CD14-positive monocyte (primary cell): ENCODE results near the gene CELF5. TPM values are rescaled to one million over a fixed set of nuclear protein-coding genes. Genes with fewer than 3 reads are reported as not detected.

Source experiments
- DNase-seq, 3 donors: peaks; one replicate each; pipeline ENCODE4 v3.0.0-alpha.2; 2011 to 2022
- H2AFZ ChIP-seq: 2 replicates; pipeline ENCODE4 v1.6.0; 2012; ENCODE audit warnings: mild to moderate bottlenecking, low read depth, low read length, inconsistent platforms; ENCODE audit not compliant: insufficient read depth, poor library complexity, severe bottlenecking
- H3K27ac ChIP-seq, 2 donors: 1 replicate in 1 of 2; 2 replicates in 1 of 2; pipeline ENCODE4 v1.5.1; 2012 to 2013; ENCODE audit warnings: low read length in 2 of 2, control low read depth in 1 of 2, inconsistent platforms in 1 of 2, low read depth in 1 of 2, mild to moderate bottlenecking in 1 of 2
- H3K27me3 ChIP-seq, 2 donors: one replicate each; pipeline versions ENCODE4 v1.6.0 to v1.6.1; 2011 to 2013; ENCODE audit warnings: low read length in 2 of 2; ENCODE audit not compliant: control insufficient read depth in 2 of 2, insufficient read depth in 2 of 2
- H3K36me3 ChIP-seq, 2 donors: replicated peaks in 1 of 2; 1 replicate in 1 of 2; 2 replicates in 1 of 2; pipeline versions ENCODE4 v1.5.1 to v1.6.1; 2012 to 2013; ENCODE audit warnings: low read length in 2 of 2, control low read depth in 1 of 2, inconsistent platforms in 1 of 2, mild to moderate bottlenecking in 1 of 2; ENCODE audit not compliant: insufficient read depth in 2 of 2, control insufficient read depth in 1 of 2
- H3K4me1 ChIP-seq, 2 donors: 1 replicate in 1 of 2; 2 replicates in 1 of 2; pipeline versions ENCODE4 v1.5.1 to v1.6.1; 2012 to 2013; ENCODE audit warnings: low read length in 2 of 2, control low read depth in 1 of 2, inconsistent platforms in 1 of 2, mild to moderate bottlenecking in 1 of 2, moderate library complexity in 1 of 2; ENCODE audit not compliant: insufficient read depth in 2 of 2, control insufficient read depth in 1 of 2
- H3K4me2 ChIP-seq: replicated peaks from 2 replicates; pipeline ENCODE3; 2012; ENCODE audit warnings: low read length, moderate library complexity, mild to moderate bottlenecking; ENCODE audit not compliant: poor library complexity, severe bottlenecking; ENCODE audit errors: extremely low read depth
- H3K4me3 ChIP-seq, 3 experiments: fragments of 200-600 bp in 1 of 3; sonication (generic) in 1 of 3; replicated peaks in 1 of 3; 1 replicate in 2 of 3; 2 replicates in 1 of 3; pipeline ENCODE4 v1.5.1; 2011 to 2013; ENCODE audit warnings: low read length in 3 of 3, mild to moderate bottlenecking in 3 of 3, control low read depth in 2 of 3, low read depth in 2 of 3, inconsistent platforms in 1 of 3, moderate library complexity in 1 of 3
- H3K79me2 ChIP-seq: 2 replicates; pipeline ENCODE4 v1.6.0; 2012; ENCODE audit warnings: mild to moderate bottlenecking, control low read depth, inconsistent platforms, low read length, moderate library complexity; ENCODE audit not compliant: insufficient read depth
- H3K9ac ChIP-seq: 2 replicates; pipeline ENCODE4 v1.6.0; 2017; ENCODE audit warnings: low read length, mild to moderate bottlenecking; ENCODE audit not compliant: insufficient read depth, poor library complexity, severe bottlenecking
- H3K9me3 ChIP-seq, 2 donors: replicated peaks in 1 of 2; 1 replicate in 1 of 2; 2 replicates in 1 of 2; pipeline versions ENCODE4 v1.5.1 to v1.6.1; 2012 to 2013; ENCODE audit warnings: low read length in 2 of 2, control low read depth in 1 of 2; ENCODE audit not compliant: control insufficient read depth in 1 of 2, insufficient read depth in 1 of 2
- H4K20me1 ChIP-seq: 2 replicates; pipeline ENCODE4 v1.6.0; 2012; ENCODE audit warnings: mild to moderate bottlenecking, low read length, control low read depth, moderate library complexity; ENCODE audit not compliant: insufficient read depth
- H3K27ac Mint-ChIP-seq, 7 donors: one replicate each; pipeline ENCODE4 v1.8.0; 2020; ENCODE audit warnings: mild to moderate bottlenecking in 7 of 7, mixed read lengths in 7 of 7, moderate library complexity in 6 of 7, inconsistent platforms in 2 of 7
- H3K27me3 Mint-ChIP-seq, 3 donors: one replicate each; pipeline ENCODE4 v1.8.0; 2021 to 2022; ENCODE audit warnings: low read depth in 3 of 3, mild to moderate bottlenecking in 3 of 3, mixed read lengths in 3 of 3, moderate library complexity in 3 of 3, inconsistent platforms in 1 of 3
- H3K36me3 Mint-ChIP-seq, 2 donors: one replicate each; pipeline ENCODE4 v1.8.0; 2020; ENCODE audit warnings: mixed read lengths in 2 of 2, inconsistent platforms in 1 of 2, mild to moderate bottlenecking in 1 of 2
- H3K4me1 Mint-ChIP-seq: one replicate; pipeline ENCODE4 v1.8.0; 2020; ENCODE audit warnings: mild to moderate bottlenecking, mixed read lengths
- H3K4me3 Mint-ChIP-seq, 2 donors: one replicate each; pipeline ENCODE4 v1.8.0; 2020; ENCODE audit warnings: mild to moderate bottlenecking in 2 of 2, mixed read lengths in 2 of 2, moderate library complexity in 1 of 2
- H3K9me3 Mint-ChIP-seq, 7 donors: one replicate each; pipeline ENCODE4 v1.8.0; 2020 to 2022; ENCODE audit warnings: mixed read lengths in 7 of 7, mild to moderate bottlenecking in 6 of 7, moderate library complexity in 6 of 7, inconsistent platforms in 2 of 7
- WGBS: methylation state at CpG from one replicate; pipeline ENCODE4 v1.1.5; 2013; ENCODE audit warnings: missing lambda C conversion rate; ENCODE audit not compliant: insufficient coverage; 5-methylcytosine and 5-hydroxymethylcytosine counted together
- intact Hi-C, 2 donors: fragments of 100-400 bp; cut with micrococcal nuclease; formaldehyde crosslinking; loops; one replicate each; pipeline versions ENCODE4 v1.15.0 to v1.15.1; 2023
- polyA plus RNA-seq, 3 donors: library from polyadenylated mRNA; depleted of rRNA in 1 of 3; unstranded in 2 of 3; stranded (reverse) in 1 of 3; fragments of 300-500 nt in 2 of 3; fragments of >200 nt in 1 of 3; fragmentation: Illumina TruSeq in 2 of 3; gene quantifications; 1 replicate in 2 of 3; 2 replicates in 1 of 3; pipeline ENCODE4 v1.2.3, GENCODE V29; 2012 to 2021
- TF ChIP-seq, protein P1 (sequence below): fragments of 200-600 bp; IDR thresholded peaks from one replicate; pipeline ENCODE4 v1.8.0; 2022; ENCODE audit warnings: antibody characterized with exemption, mild to moderate bottlenecking

CELF5 gene
- polyA plus RNA-seq, 3 donors: not detected

DNA sequence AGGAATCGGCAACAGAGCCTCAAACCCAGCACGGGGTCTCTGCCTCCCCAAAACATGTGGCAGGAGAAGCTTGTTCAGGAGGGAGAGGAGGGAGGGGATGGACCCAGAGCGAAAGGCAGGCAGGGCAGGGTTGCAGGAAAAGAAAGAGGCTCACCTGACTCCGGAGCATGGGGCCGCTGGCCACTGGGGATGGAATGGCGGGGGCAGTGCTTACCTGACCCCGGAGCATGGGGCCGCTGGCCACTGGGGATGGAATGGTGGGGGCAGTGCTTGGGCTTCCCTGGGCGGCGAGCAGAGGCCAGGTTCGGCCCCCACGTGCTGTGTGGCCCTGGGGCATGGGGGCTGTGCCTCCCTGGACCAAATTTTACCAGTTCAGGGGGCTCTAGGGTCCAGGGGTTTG lies 13.3 kb upstream of the CELF5 start:
- Histone ChIP-seq H3K36me3 (peaks cover 31 to 32% of the 10 kb centered on the region in 2 donors), H2AFZ (no peak overlapping the region), H3K4me2 (no peak overlapping the region), H4K20me1 (peaks cover 8% of the 10 kb centered on the region), H3K27me3 (no peaks in the 10 kb centered on the region), H3K9ac (no peak overlapping the region), H3K27ac (no peak overlapping the region), H3K4me1 (no peaks in the 10 kb centered on the region), H3K79me2 (no peaks in the 10 kb centered on the region), H3K4me3 (no peak overlapping the region), H3K9me3 (no peaks in the 10 kb centered on the region)
- TF ChIP-seq, protein P1, sequence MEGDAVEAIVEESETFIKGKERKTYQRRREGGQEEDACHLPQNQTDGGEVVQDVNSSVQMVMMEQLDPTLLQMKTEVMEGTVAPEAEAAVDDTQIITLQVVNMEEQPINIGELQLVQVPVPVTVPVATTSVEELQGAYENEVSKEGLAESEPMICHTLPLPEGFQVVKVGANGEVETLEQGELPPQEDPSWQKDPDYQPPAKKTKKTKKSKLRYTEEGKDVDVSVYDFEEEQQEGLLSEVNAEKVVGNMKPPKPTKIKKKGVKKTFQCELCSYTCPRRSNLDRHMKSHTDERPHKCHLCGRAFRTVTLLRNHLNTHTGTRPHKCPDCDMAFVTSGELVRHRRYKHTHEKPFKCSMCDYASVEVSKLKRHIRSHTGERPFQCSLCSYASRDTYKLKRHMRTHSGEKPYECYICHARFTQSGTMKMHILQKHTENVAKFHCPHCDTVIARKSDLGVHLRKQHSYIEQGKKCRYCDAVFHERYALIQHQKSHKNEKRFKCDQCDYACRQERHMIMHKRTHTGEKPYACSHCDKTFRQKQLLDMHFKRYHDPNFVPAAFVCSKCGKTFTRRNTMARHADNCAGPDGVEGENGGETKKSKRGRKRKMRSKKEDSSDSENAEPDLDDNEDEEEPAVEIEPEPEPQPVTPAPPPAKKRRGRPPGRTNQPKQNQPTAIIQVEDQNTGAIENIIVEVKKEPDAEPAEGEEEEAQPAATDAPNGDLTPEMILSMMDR: no peak
- Mint-ChIP-seq H3K4me1 (no peaks in the 10 kb centered on the region), H3K27ac (no peak overlapping the region), H3K36me3 (peaks cover 13 to 33% of the 10 kb centered on the region in 2 donors), H3K9me3 (no peaks in the 10 kb centered on the region), H3K4me3 (no peak overlapping the region), H3K27me3 (peaks cover 0 to 2% (median 2%) of the 10 kb centered on the region in 3 donors)
- no peak for DNase-seq
- 79% methylated on average over 10 of the region's 12 CpGs for WGBS
- intact Hi-C loops: loop anchor here (2.0 to 5.0 kb wide), 3 partner anchors 64 to 244 kb away; no protein-coding TSS in a partner anchor

- WGBS: 84% methylated on average over 7 of the region's 7 CpGs
- Histone ChIP-seq H3K9me3 (no peaks in the 10 kb centered on the region), H3K79me2 (no peaks in the 10 kb centered on the region), H4K20me1 (peaks cover 8% of the 10 kb centered on the region), H3K36me3 (peaks cover 12% of the 10 kb centered on the region in 2 donors), H3K27ac (no peak overlapping the region), H3K4me2 (no peak overlapping the region), H3K9ac (no peak overlapping the region), H3K4me3 (no peak overlapping the region), H2AFZ (no peak overlapping the region), H3K27me3 (no peaks in the 10 kb centered on the region), H3K4me1 (no peaks in the 10 kb centered on the region)
- TF ChIP-seq, protein P1: no peak
- no peak for DNase-seq
- Mint-ChIP-seq H3K4me3 (no peak overlapping the region), H3K27me3 (peaks cover 0 to 6% (median 2%) of the 10 kb centered on the region in 3 donors), H3K4me1 (no peaks in the 10 kb centered on the region), H3K27ac (no peak overlapping the region), H3K36me3 (peaks cover 6 to 15% of the 10 kb centered on the region in 2 donors), H3K9me3 (peaks cover 0 to 3% (median 1%) of the 10 kb centered on the region in 7 donors)
- intact Hi-C loops: loop anchor here in 1 of 2 donors (5.0 kb wide), 1 partner anchor 246 kb away; no protein-coding TSS in a partner anchor
Observed at GRCh38 chr19:3213159-3213558, 11.3 kb upstream of the CELF5 start.
